ENCODE measurements around the gene GASK1A. TPM values are rescaled to one million over a fixed set of nuclear protein-coding genes. Genes with fewer than 3 reads are reported as not detected.

The GASK1A gene
- total and polyA plus RNA-seq, 2 donors (not counting 1 experiment from before 2014, with no cell fraction given) = 0.14 to 1.8 TPM

GRCh38 chr3:42982645-42983412 is 3.7 kb downstream of the GASK1A start:
- no peaks in the 10 kb centered on the region for H3K9me3 ChIP-seq (ENCODE audit: control insufficient read depth, insufficient read depth, low read depth, low read length)
- H4K20me1 ChIP-seq (ENCODE audit: control insufficient read depth, extremely low read depth, insufficient read depth, low read length) = no peaks in the 10 kb centered on the region
- no peaks in the 10 kb centered on the region for H3K4me1 ChIP-seq (ENCODE audit: control insufficient read depth, extremely low read depth, insufficient read depth, low read length)
- no peak overlapping the region for H3K27ac ChIP-seq (ENCODE audit: insufficient read depth, low read length)
- H3K4me2 ChIP-seq (ENCODE audit: extremely low read depth, insufficient read depth, low read length) = no peak overlapping the region
- H3K79me2 ChIP-seq (ENCODE audit: control insufficient read depth, insufficient read depth, low read length) = no peaks in the 10 kb centered on the region
- H3K36me3 ChIP-seq (ENCODE audit: control insufficient read depth, insufficient read depth, low read length) = no peaks in the 10 kb centered on the region
- H3K27me3 ChIP-seq (ENCODE audit: control insufficient read depth, insufficient read depth, low read length) = peaks cover 26% of the 10 kb centered on the region
- H3K4me3 ChIP-seq (replicated peaks in 1 of 4; ENCODE audit: control extremely low read depth in 1 of 4, insufficient read depth in 1 of 4, low read depth in 3 of 4, low read length in 4 of 4) = no peak overlapping the region
- TF ChIP-seq CTCF (conservative IDR thresholded peaks at IDR 0.05 in 1 of 2, IDR thresholded peaks at IDR 0.05 in 1 of 2; ENCODE audit: low read depth in 1 of 2, low read length in 2 of 2) (no peak), EZH2 (IDR thresholded peaks at IDR 0.05; ENCODE audit: low read length, missing control alignments) (no peak)
- no peak overlapping the region for H2AFZ ChIP-seq (ENCODE audit: low read length)
- H3K9ac ChIP-seq (ENCODE audit: insufficient read depth, low read length) = no peak overlapping the region
- no peak for DNase-seq (ENCODE audit: low read depth in 2 of 2)

- no peaks in the 10 kb centered on the region for H4K20me1 ChIP-seq (ENCODE audit: control insufficient read depth, extremely low read depth, insufficient read depth, low read length)
- no peaks in the 10 kb centered on the region for H3K36me3 ChIP-seq (ENCODE audit: control insufficient read depth, insufficient read depth, low read length)
- H3K27me3 ChIP-seq (ENCODE audit: control insufficient read depth, insufficient read depth, low read length) = peaks cover 21% of the 10 kb centered on the region
- TF ChIP-seq EZH2 (IDR thresholded peaks at IDR 0.05; ENCODE audit: low read length, missing control alignments) (no peak), CTCF (conservative IDR thresholded peaks at IDR 0.05 in 1 of 2, IDR thresholded peaks at IDR 0.05 in 1 of 2; ENCODE audit: low read depth in 1 of 2, low read length in 2 of 2) (no peak)
- H2AFZ ChIP-seq (ENCODE audit: low read length) = no peak overlapping the region
- no peaks in the 10 kb centered on the region for H3K79me2 ChIP-seq (ENCODE audit: control insufficient read depth, insufficient read depth, low read length)
- no peak overlapping the region for H3K4me3 ChIP-seq (replicated peaks in 1 of 4; ENCODE audit: control extremely low read depth in 1 of 4, insufficient read depth in 1 of 4, low read depth in 3 of 4, low read length in 4 of 4)
- H3K4me1 ChIP-seq (ENCODE audit: control insufficient read depth, extremely low read depth, insufficient read depth, low read length) = no peaks in the 10 kb centered on the region
- no peak overlapping the region for H3K9ac ChIP-seq (ENCODE audit: insufficient read depth, low read length)
- DNase-seq (ENCODE audit: low read depth in 2 of 2) = no peak
- H3K27ac ChIP-seq (ENCODE audit: insufficient read depth, low read length) = no peak overlapping the region
- H3K9me3 ChIP-seq (ENCODE audit: control insufficient read depth, insufficient read depth, low read depth, low read length) = no peaks in the 10 kb centered on the region
- H3K4me2 ChIP-seq (ENCODE audit: extremely low read depth, insufficient read depth, low read length) = no peak overlapping the region
Observed at GRCh38 chr3:42983927-42984326, 4.8 kb downstream of the GASK1A start.

- H3K79me2 ChIP-seq (ENCODE audit: control insufficient read depth, insufficient read depth, low read length) = no peaks in the 10 kb centered on the region
- no peak overlapping the region for H3K4me2 ChIP-seq (ENCODE audit: extremely low read depth, insufficient read depth, low read length)
- no peaks in the 10 kb centered on the region for H3K9me3 ChIP-seq (ENCODE audit: control insufficient read depth, insufficient read depth, low read depth, low read length)
- DNase-seq (ENCODE audit: low read depth in 2 of 2) = no peak
- H3K36me3 ChIP-seq (ENCODE audit: control insufficient read depth, insufficient read depth, low read length) = no peaks in the 10 kb centered on the region
- H3K27me3 ChIP-seq (ENCODE audit: control insufficient read depth, insufficient read depth, low read length) = peaks cover 17% of the 10 kb centered on the region
- TF ChIP-seq EZH2 (IDR thresholded peaks at IDR 0.05; ENCODE audit: low read length, missing control alignments) = no peak
- TF ChIP-seq CTCF (conservative IDR thresholded peaks at IDR 0.05 in 1 of 2, IDR thresholded peaks at IDR 0.05 in 1 of 2; ENCODE audit: low read depth in 1 of 2, low read length in 2 of 2) = no peak
- no peak overlapping the region for H3K9ac ChIP-seq (ENCODE audit: insufficient read depth, low read length)
- no peak overlapping the region for H3K27ac ChIP-seq (ENCODE audit: insufficient read depth, low read length)
- no peak overlapping the region for H2AFZ ChIP-seq (ENCODE audit: low read length)
- no peaks in the 10 kb centered on the region for H3K4me1 ChIP-seq (ENCODE audit: control insufficient read depth, extremely low read depth, insufficient read depth, low read length)
- no peak overlapping the region for H3K4me3 ChIP-seq (replicated peaks in 1 of 4; ENCODE audit: control extremely low read depth in 1 of 4, insufficient read depth in 1 of 4, low read depth in 3 of 4, low read length in 4 of 4)
- H4K20me1 ChIP-seq (ENCODE audit: control insufficient read depth, extremely low read depth, insufficient read depth, low read length) = no peaks in the 10 kb centered on the region
Observed at GRCh38 chr3:42984701-42985100, 5.6 kb downstream of the GASK1A start.

All from fibroblast of lung (primary cell).